Immature natural killer cell (primary cell): Measurements from ENCODE around the gene RPS15A. TPM values are rescaled to one million over a fixed set of nuclear protein-coding genes. Genes with fewer than 3 reads are reported as not detected.
"Not testable (repeated sequence)": the region's sequence is repeated elsewhere in the genome, so short reads cannot be mapped to it uniquely, and the experiment has no call there.

ENCODE experiments used
- DNase-seq, 3 donors: peaks; one replicate each; pipeline ENCODE4 v3.0.0; 2022; ENCODE audit warnings: mixed read lengths in 1 of 3
- H3K27ac Mint-ChIP-seq, 6 donors: one replicate each; pipeline ENCODE4 v1.8.0; 2020; ENCODE audit warnings: mixed read lengths in 6 of 6, mild to moderate bottlenecking in 5 of 6, inconsistent platforms in 4 of 6, moderate library complexity in 3 of 6
- H3K27me3 Mint-ChIP-seq, 3 donors: one replicate each; pipeline ENCODE4 v1.8.0; 2020 to 2021; ENCODE audit warnings: low read depth in 3 of 3, mild to moderate bottlenecking in 3 of 3, mixed read lengths in 3 of 3, moderate library complexity in 3 of 3, inconsistent platforms in 1 of 3
- H3K36me3 Mint-ChIP-seq, 3 donors: one replicate each; pipeline ENCODE4 v1.8.0; 2020; ENCODE audit warnings: mixed read lengths in 3 of 3, inconsistent platforms in 2 of 3, mild to moderate bottlenecking in 2 of 3
- H3K4me1 Mint-ChIP-seq, 2 donors: one replicate each; pipeline ENCODE4 v1.8.0; 2020; ENCODE audit warnings: inconsistent platforms in 2 of 2, mild to moderate bottlenecking in 2 of 2, mixed read lengths in 2 of 2, moderate library complexity in 1 of 2
- H3K4me3 Mint-ChIP-seq, 5 donors: one replicate each; pipeline ENCODE4 v1.8.0; 2020; ENCODE audit warnings: mild to moderate bottlenecking in 5 of 5, mixed read lengths in 5 of 5, inconsistent platforms in 3 of 5, moderate library complexity in 3 of 5
- H3K9me3 Mint-ChIP-seq, 6 donors: one replicate each; pipeline ENCODE4 v1.8.0; 2020; ENCODE audit warnings: mild to moderate bottlenecking in 6 of 6, mixed read lengths in 6 of 6, inconsistent platforms in 4 of 6, moderate library complexity in 3 of 6
- polyA plus RNA-seq, 3 donors: library from polyadenylated mRNA; unstranded; fragments of 300-500 nt; fragmentation: Illumina TruSeq; gene quantifications; one replicate each; pipeline ENCODE4 v1.2.3, GENCODE V29; 2021

RPS15A gene
- polyA plus RNA-seq, 3 donors from 2014 or later: 767 to 2,522 (median 1,576) TPM

- peak overlapping the region; percentile 12 to 52 (median 24) for H3K4me3 Mint-ChIP-seq
- peaks cover 63 to 69% of the 10 kb centered on the region in 2 donors for H3K4me1 Mint-ChIP-seq
- peak overlapping the region; percentile 48 to 87 (median 76) for H3K27ac Mint-ChIP-seq
- DNase-seq: no peak
- H3K27me3 Mint-ChIP-seq: peaks cover 0 to 14% (median 14%) of the 10 kb centered on the region in 3 donors
- H3K36me3 Mint-ChIP-seq: peaks cover 18 to 56% (median 54%) of the 10 kb centered on the region in 3 donors
- no peaks in the 10 kb centered on the region for H3K9me3 Mint-ChIP-seq
Measured at GRCh38 chr16:18784917-18785623, 5.1 kb downstream of the RPS15A start.

GRCh38 chr16:18783430-18784341 lies 6.4 kb downstream of the RPS15A start:
- peak overlapping the region; percentile 55 to 80 (median 66) for H3K27ac Mint-ChIP-seq

GRCh38 chr16:18782697-18783429 lies 7.3 kb downstream of the RPS15A start:
- Mint-ChIP-seq H3K27ac (peak overlapping the region; percentile 55 to 80 (median 66)), H3K4me3 (peak overlapping the region in 1 of 5 donors; percentile 19), H3K4me1 (peaks cover 45 to 48% of the 10 kb centered on the region in 2 donors), H3K9me3 (no peaks in the 10 kb centered on the region), H3K36me3 (peaks cover 12 to 41% (median 36%) of the 10 kb centered on the region in 3 donors), H3K27me3 (peaks cover 0 to 5% (median 5%) of the 10 kb centered on the region in 3 donors)
- no peak for DNase-seq

More at GRCh38 chr16:18783430-18784341, 6.4 kb downstream of the RPS15A start:
- DNase-seq: no peak
- Mint-ChIP-seq H3K36me3 (peaks cover 12 to 49% (median 44%) of the 10 kb centered on the region in 3 donors), H3K4me3 (peak overlapping the region in 1 of 5 donors; percentile 1), H3K4me1 (peaks cover 53 to 56% of the 10 kb centered on the region in 2 donors), H3K27me3 (peaks cover 0 to 7% (median 5%) of the 10 kb centered on the region in 3 donors), H3K9me3 (no peaks in the 10 kb centered on the region)

GRCh38 chr16:18781232-18781631 lies 8.9 kb downstream of the RPS15A start:
- Mint-ChIP-seq H3K36me3 (peaks cover 4 to 28% (median 26%) of the 10 kb centered on the region in 3 donors), H3K4me1 (peaks cover 30 to 34% of the 10 kb centered on the region in 2 donors), H3K27ac (peak overlapping the region in 1 of 6 donors; percentile 76)
- not testable (repeated sequence) for H3K9me3 Mint-ChIP-seq, H3K27me3 Mint-ChIP-seq, H3K4me3 Mint-ChIP-seq, DNase-seq

GRCh38 chr16:18780460-18781026 lies 9.6 kb downstream of the RPS15A start:
- not testable (repeated sequence) for DNase-seq, H3K27ac Mint-ChIP-seq, H3K4me3 Mint-ChIP-seq, H3K9me3 Mint-ChIP-seq, H3K27me3 Mint-ChIP-seq
- Mint-ChIP-seq H3K4me1 (peaks cover 24 to 27% of the 10 kb centered on the region in 2 donors), H3K36me3 (peaks cover 4 to 21% (median 19%) of the 10 kb centered on the region in 3 donors)

- not testable (repeated sequence) for H3K9me3 Mint-ChIP-seq, H3K36me3 Mint-ChIP-seq, DNase-seq, H3K27me3 Mint-ChIP-seq, H3K4me3 Mint-ChIP-seq, H3K4me1 Mint-ChIP-seq
- H3K27ac Mint-ChIP-seq: peak overlapping the region in 1 of 6 donors; percentile 64
Measured at GRCh38 chr16:18777664-18778063, 12.5 kb downstream of the RPS15A start.

GRCh38 chr16:18776334-18776733 lies 13.8 kb downstream of the RPS15A start:
- not testable (repeated sequence) for H3K4me1 Mint-ChIP-seq, H3K9me3 Mint-ChIP-seq, DNase-seq, H3K27me3 Mint-ChIP-seq, H3K36me3 Mint-ChIP-seq, H3K27ac Mint-ChIP-seq, H3K4me3 Mint-ChIP-seq

- H3K27ac Mint-ChIP-seq, DNase-seq, H3K27me3 Mint-ChIP-seq, H3K4me1 Mint-ChIP-seq, H3K4me3 Mint-ChIP-seq, H3K9me3 Mint-ChIP-seq, H3K36me3 Mint-ChIP-seq: not testable (repeated sequence)
Measured at GRCh38 chr16:18774651-18775050, 15.5 kb downstream of the RPS15A start.

GRCh38 chr16:18772171-18772570 lies 18.0 kb downstream of the RPS15A start:
- not testable (repeated sequence) for H3K27ac Mint-ChIP-seq, DNase-seq, H3K4me3 Mint-ChIP-seq, H3K36me3 Mint-ChIP-seq, H3K27me3 Mint-ChIP-seq, H3K9me3 Mint-ChIP-seq
- peaks cover 13 to 16% of the 10 kb centered on the region in 2 donors for H3K4me1 Mint-ChIP-seq

GRCh38 chr16:18770336-18770962 lies 19.7 kb downstream of the RPS15A start:
- H3K4me1 Mint-ChIP-seq: peaks cover 14 to 23% of the 10 kb centered on the region in 2 donors
- not testable (repeated sequence) for H3K9me3 Mint-ChIP-seq, H3K36me3 Mint-ChIP-seq, H3K4me3 Mint-ChIP-seq, H3K27me3 Mint-ChIP-seq, DNase-seq
- peak overlapping the region in 3 of 6 donors; percentile 44 to 68 (median 62) for H3K27ac Mint-ChIP-seq

GRCh38 chr16:18767217-18767616 lies 22.9 kb downstream of the RPS15A start:
- Mint-ChIP-seq H3K27ac (peak overlapping the region; percentile 68 to 90 (median 83)), H3K4me1 (peaks cover 14 to 25% of the 10 kb centered on the region in 2 donors)

GRCh38 chr16:18762713-18763112 lies 27.4 kb downstream of the RPS15A start:
- not testable (repeated sequence) for H3K27me3 Mint-ChIP-seq, H3K27ac Mint-ChIP-seq, DNase-seq, H3K36me3 Mint-ChIP-seq, H3K4me3 Mint-ChIP-seq, H3K9me3 Mint-ChIP-seq
- peaks cover 15 to 19% of the 10 kb centered on the region in 2 donors for H3K4me1 Mint-ChIP-seq

More at GRCh38 chr16:18767217-18767616, 22.9 kb downstream of the RPS15A start:
- DNase-seq: peak; percentile 70 to 76 (median 71)
- H3K4me3 Mint-ChIP-seq: peak overlapping the region; percentile 45 to 78 (median 65)
- H3K27me3 Mint-ChIP-seq, H3K9me3 Mint-ChIP-seq, H3K36me3 Mint-ChIP-seq: not testable (repeated sequence)
